HS-5 (cell line): ENCODE results near the gene TRPM3.
A peak's percentile ranks its signal among the peaks of the same experiment; 100 is the strongest.
"Not testable (repeated sequence)": the region's sequence is repeated elsewhere in the genome, so short reads cannot be mapped to it uniquely, and the experiment has no call there.

Experiments
- DNase-seq: peaks from one replicate; pipeline ENCODE4 v3.0.0-alpha.2; 2012; ENCODE audit warnings: low read depth

Gene TRPM3

DNA sequence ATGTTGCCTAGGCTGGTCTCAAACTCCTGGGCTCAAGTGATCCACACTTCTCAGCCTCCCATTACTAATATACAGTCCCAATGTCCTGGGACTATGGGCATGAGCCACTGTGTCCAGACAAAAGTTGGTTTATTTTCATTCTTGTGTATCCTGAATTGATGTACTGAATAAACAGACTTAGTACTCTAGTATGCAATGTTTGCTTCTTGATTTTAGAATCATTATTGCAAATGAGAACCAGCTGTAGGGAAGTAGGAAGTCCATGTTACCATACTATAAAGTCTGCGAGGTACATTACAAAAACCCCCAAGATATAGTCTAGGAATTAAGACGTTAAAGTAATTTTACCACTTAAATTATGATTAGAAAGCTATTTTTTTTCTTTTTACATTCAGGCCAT, 372.4 kb downstream of the TRPM3 start:
- no peak for DNase-seq

DNA sequence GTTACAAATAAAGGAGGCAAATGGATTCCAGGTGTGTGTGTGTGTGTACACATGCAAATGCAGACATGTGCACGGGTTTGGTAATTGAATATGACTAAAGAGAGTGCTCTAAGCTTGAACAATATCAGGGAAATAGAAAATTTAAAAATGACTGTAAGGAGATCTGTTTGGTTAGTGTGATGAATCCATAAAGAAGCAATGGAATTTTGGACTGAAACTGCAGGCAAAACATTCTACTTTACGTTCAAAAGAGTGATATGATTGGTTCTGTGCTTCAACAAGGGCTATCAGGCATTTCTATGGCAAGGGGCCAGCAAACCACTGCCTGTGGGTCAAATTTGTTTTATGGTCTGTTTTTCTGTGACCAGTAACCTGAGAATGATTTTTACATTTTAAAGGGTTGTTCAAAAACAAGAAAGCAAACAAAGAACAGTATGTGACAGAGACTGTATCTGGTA, 374.1 kb downstream of the TRPM3 start:
- DNase-seq = peak; percentile 41

DNA sequence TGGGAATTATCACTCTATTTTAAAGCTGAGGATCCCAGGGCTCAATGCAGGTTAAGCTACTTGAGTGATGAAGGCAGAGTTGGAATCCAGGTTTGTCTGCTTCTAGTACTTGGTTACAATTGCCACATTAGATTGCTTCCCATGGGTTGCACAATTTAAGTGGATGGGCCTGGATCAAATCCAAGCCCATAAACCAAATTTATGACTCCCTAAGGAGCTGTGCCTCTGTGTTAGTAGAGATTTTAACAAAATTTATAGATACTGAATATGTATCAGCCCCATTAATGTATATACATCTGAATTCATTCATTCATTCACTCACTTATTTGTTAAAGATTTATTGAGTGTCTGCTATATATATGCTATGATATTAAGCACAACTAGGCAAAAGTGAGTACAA, 374.7 kb downstream of the TRPM3 start:
- DNase-seq = peak; percentile 18

DNA sequence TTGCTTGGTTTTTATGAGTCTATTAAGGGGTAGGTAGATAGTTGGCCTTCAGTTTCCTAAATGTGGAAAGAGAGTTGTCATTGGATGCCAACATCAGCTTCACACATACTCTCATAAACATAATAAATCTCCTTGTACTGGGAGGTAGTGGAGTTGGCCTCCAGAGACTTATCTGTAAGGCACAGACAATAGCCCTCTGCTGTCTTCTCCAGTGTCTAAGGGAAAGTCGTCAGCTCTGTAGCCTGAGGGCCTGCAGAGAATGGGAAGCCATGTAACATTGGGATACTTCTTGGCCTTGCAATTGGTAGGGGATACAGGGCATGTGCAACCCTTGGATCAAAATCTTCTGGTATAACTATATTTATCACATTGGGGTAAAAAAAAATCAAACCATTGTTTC, 375.1 kb downstream of the TRPM3 start:
- DNase-seq = no peak

DNA sequence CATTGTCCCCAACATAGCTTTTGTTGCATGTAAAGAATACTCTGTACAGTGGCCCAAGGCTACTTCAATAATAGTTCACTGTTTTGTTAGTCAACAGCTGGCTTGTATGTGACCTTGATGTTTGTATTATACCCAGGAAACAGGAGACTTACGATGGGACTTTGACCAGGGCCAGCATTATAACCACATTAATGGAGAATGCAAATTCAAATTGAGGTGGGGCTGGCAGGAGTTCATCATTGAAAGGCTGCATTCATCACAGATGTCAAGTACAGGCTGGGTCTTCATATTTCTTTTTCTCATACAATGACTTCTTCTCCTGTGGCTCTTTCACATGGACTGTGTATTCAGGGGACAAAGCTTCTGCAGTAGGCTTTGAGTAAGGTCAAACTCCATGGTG, 396.6 kb downstream of the TRPM3 start:
- not testable (repeated sequence) for DNase-seq

DNA sequence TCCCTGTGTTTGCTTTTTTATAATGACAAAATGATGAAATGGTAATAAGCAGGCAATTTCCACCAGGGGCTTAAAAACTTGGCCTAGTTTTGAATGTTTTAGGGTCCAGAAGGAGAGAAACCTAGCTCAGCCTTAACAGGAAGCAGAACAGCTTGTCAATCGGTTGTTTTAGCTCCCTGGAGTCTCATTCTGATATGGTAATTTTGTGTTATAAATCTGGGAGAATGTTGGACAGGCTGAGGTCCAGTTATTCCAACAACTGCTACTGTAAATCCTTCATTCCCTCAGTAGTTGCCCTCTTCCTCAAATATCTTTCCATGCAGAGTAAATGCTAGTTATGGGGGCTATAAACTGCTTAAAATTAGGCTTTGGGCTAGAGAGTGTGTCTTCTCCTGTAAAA, 397.4 kb downstream of the TRPM3 start:
- DNase-seq = not testable (repeated sequence)

DNA sequence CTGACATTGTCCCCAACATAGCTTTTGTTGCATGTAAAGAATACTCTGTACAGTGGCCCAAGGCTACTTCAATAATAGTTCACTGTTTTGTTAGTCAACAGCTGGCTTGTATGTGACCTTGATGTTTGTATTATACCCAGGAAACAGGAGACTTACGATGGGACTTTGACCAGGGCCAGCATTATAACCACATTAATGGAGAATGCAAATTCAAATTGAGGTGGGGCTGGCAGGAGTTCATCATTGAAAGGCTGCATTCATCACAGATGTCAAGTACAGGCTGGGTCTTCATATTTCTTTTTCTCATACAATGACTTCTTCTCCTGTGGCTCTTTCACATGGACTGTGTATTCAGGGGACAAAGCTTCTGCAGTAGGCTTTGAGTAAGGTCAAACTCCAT, 414.6 kb downstream of the TRPM3 start:
- not testable (repeated sequence) for DNase-seq

DNA sequence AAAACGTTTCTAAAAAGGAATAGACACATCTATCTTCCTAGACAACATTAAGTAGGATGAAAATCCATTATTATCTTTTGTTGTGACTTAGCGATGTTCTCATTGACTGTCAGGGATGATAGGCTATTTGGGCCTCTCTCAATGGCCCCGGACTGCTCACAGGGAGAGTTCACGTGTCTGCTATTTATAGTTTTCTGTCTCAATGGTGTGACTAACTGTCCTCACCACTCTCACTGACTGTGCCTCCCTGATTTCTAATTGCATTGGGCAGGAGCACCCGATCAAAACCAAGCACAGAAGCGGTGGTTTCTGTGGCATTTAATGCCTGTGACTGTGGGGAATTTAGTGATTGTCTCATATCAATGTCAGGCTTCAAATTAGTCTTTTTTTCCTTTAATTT, 420.3 kb downstream of the TRPM3 start:
- DNase-seq = no peak

DNA sequence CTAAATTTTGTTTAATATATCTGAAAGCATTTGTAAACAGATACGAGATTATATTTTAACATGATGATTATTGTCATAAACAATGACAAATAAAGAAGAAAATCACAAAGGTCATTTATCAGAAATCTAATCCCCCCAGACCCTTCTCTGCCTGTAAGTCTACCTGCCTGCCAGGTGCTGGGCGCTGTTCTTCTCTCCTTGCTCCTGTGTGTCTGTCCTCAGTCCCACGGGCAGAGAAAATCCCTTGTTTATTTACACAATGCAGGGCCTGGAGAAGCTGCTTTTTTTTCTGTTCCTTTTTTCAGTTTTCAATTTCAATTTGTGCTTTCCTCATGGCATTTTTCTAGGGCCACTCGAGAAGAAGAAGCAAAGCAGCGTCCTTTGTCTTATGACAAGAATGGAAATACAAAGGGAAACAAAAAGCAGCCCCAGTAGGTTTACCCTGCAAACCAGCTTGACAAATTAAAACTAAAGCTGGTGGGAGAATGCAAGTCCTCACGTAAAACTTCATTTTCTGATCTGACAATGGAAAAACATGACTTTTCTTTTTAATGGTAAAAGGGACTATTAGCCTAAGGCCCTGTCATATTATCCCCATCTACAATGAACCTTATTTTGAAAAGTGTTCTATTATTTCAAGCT, 424.6 kb downstream of the TRPM3 start:
- no peak for DNase-seq

DNA sequence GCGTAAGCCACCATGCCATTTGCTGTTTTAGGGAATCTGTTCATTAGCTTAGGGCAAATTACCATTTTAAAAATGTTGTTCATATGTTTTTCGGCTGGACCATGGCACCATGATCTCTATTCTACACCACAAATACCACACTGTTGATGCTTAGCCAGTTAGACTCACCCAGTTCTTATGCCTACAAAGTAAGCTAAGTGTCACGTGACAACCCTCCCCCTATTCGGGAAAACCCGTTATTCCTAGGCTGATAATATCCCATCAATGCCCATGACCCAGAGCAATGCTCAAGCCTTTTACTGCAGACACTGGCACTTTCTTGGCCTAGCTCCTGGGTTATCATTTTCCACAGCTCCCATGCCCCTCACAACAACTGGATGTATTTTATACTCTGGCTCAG, 426.7 kb downstream of the TRPM3 start:
- DNase-seq = no peak

DNA sequence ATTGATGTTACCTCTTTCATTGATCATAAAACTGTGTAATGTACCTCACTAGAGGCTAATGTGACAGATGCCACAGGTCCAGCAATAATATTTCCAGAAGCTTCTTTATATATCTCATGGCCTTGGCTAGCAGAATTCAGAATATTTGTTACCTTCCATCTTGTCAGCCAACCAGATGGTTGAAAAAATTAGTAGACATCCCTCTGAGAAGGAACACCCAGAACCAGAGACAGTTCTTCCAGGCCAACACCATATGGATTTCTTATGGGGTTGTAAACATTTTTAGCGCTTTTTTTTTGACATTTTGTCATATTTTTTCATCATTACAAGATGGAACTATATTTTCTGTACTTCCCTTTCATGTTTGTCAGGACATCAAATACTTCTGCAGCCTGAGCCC, 428.2 kb downstream of the TRPM3 start:
- DNase-seq = no peak

DNA sequence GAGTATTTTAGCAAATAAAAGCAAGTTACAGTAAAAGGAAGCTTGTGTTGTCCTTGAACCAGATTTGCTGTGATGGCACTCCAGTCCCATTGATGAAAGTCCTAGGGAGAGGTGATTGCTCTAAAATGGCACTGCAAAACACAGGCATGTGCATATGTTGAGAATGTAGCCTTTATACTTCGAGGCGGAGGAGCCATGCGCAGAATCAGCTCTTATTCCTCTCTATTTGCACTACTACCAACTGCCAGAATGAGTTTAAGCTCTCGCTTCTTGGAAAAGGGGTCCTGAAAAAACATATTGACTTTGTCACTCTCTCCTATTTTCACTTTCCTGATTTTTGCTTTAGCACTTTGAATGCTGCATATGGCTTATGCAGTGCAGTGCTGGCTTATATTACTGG, 429.0 kb downstream of the TRPM3 start:
- DNase-seq = no peak

DNA sequence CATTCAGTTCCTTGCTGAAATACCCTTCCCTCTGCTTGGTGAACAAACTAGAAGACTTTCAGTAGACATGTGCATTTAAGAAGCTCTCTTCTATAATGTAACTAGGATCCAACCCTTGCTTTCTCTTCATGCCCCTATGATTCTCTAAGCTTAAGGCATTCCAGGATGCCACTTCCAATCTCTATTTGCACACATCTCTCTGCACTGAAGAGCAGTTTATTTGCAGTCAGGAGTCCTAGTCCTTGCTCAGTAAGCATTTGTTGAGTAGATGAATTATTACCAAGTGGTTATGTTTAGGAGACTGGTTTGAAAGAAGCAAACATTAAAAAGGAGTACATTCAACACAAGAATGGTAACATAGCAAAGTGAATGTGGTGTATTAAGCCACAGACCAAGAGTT, 432.7 kb downstream of the TRPM3 start:
- DNase-seq = no peak

DNA sequence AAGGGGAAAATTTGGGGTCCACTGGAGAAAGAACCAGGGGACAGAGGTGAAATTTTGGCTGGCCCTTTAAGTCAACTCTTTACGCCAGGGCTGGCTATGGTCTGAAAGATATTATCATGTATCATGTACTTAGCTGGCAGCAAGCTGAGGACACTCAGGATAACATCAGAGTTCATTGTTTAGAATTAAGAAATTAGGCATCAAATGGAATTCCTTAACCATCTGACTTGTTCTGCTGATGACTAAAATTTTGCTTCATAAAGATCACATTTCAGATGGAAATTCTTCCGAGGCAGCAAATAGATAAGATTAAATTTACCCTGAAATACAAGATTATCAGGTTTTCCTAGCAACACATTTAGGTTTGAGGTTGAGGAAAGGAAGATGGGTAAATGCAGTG, 437.6 kb downstream of the TRPM3 start:
- no peak for DNase-seq

DNA sequence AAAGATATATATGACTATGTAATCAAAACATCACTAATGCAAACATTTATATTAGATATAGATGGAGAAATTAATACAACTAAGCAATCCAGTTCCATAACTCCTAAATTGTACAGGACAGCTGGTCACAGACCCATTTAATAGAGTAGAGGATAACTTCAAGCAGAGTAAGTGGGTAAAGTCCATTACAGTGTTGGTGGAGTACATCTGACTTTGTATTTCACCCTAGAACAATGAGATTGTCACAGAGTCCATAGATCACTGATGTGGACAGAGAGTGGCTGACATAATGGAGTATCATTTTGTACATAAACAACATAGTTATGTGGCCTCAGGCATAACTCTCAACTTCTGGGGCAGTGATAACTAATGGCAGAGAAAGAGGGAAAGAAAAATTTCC, 439.1 kb downstream of the TRPM3 start:
- no peak for DNase-seq

DNA sequence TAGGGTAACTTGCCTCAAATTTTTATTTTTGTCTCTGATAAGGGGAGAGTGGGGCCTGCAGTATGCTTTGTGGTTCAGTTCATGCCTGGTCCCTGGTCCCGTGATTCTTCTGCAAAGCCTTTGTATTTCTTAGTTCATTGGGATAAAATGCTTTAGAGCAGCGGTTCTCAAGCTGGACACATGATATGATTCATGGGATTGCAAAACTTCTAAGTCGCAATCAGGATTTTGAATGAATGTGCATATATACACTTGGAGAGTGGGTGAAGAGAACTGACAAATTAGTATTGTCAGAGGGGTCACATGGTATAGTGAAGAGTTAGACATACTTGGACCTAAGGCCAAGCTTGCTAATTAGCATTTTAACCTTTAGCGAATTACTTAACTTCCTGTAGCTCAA, 441.6 kb downstream of the TRPM3 start:
- DNase-seq = no peak

DNA sequence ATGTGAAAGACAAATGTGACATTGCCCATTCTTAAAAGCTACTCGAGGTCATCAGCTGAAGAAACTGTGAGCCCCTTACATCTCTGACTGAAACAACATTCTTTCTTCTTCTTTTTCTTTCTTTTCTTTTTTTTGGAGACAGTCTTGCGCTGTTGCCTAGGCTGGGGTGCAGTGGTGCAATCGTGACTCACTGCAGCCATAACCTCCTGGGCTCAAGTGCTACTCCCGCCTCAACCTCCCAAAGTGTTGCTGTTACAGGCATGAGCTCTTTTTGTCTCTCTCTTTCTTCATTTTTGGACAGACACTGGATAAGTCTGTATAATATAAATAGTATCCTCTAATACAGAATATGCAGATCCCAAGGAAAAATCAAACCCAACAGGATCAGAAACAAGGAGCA, 443.3 kb downstream of the TRPM3 start:
- no peak for DNase-seq

DNA sequence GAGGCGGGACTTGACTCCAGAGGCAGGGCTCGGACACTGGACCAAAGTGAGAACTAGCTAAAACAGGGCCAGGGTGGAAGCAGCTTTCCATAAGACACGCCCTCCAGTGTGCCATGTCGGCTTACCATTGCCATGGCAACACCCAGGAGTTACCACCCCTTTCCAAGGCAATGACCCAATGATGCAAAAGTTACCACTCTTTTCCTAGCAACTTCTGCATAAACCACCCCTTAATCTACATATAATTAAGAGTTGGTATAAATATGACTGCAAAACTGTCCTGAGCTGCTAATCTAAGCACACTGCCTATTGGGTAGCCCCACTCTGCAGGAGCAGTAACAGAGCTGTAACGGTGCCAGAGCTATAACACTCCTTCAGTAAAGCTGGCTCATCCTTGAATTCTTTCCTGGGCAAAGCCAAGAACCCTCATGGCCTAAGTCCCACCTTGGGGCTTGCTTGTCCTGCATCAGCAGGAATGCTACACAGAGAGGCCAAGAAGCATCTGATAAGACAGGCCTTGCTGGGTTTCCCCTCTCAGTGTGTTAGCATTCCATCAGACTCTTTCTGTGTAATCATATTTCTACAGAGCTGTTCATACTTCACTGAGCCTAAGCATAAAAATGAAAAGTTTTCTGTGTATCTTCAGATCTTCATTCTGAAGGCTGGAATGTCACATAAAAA, 444.2 kb downstream of the TRPM3 start:
- DNase-seq = no peak

DNA sequence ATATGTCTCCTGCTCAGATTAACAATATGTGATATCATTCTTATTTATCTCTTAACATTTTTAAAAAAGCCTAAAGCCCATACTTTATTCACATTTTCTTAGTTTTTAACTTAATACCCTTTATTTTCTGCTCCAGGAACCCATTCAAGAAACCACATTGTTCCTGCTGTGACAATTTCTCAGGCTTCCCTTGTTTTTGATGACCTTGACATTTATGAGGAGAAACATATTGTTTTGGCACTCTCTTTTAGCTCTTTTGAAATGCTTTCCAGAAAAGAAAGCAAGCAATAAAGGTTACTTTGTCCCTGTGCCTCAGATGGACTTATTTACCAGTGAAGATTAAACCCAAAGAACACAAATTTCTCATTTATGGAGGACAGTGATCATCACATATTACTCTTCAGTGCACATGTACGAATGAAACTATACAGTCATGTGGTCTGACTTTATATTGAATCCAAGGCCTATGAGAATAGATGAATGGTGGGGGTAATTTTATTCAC, 445.5 kb downstream of the TRPM3 start:
- DNase-seq = no peak

DNA sequence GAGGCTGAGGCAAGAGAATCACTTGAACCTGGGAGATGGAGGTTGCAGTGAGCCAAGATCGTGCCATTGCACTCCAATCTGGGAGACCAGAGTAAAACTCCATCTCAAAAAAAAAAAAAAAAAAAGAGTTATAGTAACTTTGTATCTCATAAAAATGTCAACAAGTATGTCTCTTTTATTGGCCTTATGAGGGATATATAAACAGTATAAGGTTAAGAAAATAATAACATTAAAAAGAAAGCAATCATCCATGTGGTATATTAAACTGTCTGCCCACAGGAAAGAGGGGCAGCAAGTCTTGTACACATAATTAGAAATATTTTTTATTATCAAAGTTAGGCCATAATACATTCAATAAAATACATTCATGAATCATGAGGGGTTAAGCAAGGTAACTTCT, 447.6 kb downstream of the TRPM3 start:
- no peak for DNase-seq

DNA sequence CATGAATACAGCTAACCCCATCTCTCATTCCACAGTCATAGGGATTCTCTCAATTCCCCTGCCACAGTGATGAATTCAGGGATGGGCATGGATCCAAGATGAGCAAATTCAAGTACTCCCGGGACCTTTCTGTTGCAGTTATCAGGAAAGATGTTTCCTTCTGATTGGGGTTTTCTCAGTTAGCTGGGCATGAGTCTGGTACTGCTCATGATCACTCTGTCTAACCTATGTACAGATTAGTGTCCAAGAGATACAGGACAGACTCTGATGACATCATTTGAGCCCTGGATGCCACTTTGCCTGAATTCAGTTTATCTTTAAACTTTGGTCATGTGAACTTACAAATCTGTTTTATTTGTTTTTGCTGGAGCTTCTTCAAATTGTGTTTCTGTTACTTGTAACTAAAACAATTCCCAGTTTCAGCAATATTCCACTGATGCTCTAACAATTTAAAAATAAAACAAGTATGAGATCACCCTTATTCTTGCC, 449.2 kb downstream of the TRPM3 start:
- no peak for DNase-seq

DNA sequence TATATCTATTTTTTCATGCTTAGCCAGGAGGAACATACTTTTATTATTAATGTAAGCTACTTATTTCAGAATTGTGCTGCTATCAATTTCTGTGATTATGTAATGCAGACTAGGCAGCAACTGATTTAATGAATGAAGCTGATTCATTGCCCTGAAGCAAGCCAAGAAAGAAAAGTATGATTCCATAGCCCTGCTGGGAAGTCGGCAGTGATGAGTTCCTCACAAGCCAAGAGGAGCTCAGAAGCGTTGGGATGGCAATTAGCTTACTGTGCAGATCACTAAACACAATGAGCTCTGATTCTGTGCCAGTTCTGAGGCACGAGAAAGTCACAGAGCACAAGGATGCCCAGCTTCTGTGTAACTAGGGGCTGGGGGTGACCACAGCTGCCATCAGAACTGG, 452.7 kb downstream of the TRPM3 start:
- no peak for DNase-seq

DNA sequence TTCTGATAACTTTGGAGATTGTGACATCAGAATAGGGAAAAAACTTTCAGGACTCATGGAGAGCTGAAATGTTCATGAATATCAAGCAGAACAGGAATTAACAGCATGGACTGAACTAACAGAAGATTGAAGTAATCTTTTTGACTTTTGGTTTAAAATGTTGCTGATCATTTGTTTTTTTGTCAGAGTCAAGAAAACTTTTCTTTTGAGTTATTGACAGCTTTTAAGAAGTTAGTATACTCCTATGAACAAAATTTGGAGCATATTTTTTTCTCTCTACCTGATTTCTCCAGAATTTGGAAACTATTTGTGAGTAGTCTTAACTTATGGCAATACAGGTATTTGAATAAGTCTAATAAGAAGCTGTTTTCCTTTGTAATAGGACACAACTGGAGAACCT, 462.7 kb downstream of the TRPM3 start:
- DNase-seq = no peak

DNA sequence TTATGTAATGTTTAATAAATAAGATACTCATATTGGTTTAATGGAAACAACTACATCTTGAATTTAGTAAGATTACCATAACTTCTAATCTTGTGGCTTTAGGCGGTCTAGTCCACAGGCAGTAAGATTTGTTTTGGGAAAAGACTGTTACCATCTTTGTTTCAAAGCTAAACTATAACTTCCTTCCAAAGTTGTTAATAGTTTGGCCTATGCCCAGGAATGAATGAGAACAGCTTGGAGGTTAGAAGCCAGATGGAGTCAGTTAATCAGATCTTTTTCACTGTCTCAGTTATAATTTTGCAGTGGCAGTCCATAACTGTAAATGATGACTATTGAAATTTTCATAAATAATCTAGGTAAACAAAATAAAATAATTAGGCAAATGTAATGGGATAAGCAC, 465.1 kb downstream of the TRPM3 start:
- DNase-seq = no peak
